Natural killer cell treated with Interleukin-12 subunit alpha and Interleukin-12 subunit beta and Interleukin-15 and Interleukin-18, amount 100 ng/mL, for 72 hours (primary cell): ENCODE results near the gene HIKESHI. TPM values are rescaled to one million over a fixed set of nuclear protein-coding genes. Genes with fewer than 3 reads are reported as not detected.

Experiments
- ATAC-seq, 2 donors: fragments of 150-1000 bp; cut with Tn5 transposase in 1 of 2; sonication (Bioruptor Pico), chemical (Tn5 transposase) in 1 of 2; 2 replicates each; pipeline ENCODE4 v1.10.0; 2021
- DNase-seq: peaks from one replicate; pipeline ENCODE4 v3.0.0; 2022; ENCODE audit warnings: low spot score
- H3K27ac Mint-ChIP-seq, 2 donors: 1 replicate in 1 of 2; 2 replicates in 1 of 2; pipeline ENCODE4 v1.8.0; 2022; ENCODE audit warnings: mixed read lengths in 2 of 2, mild to moderate bottlenecking in 1 of 2, moderate library complexity in 1 of 2
- H3K27me3 Mint-ChIP-seq, 2 donors: 1 replicate in 1 of 2; 2 replicates in 1 of 2; pipeline ENCODE4 v1.8.0; 2022; ENCODE audit warnings: mixed read lengths in 2 of 2
- H3K36me3 Mint-ChIP-seq: one replicate; pipeline ENCODE4 v1.8.0; 2022; ENCODE audit warnings: mixed read lengths
- H3K4me1 Mint-ChIP-seq, 2 donors: 1 replicate in 1 of 2; 2 replicates in 1 of 2; pipeline ENCODE4 v1.8.0; 2022; ENCODE audit warnings: low read depth in 2 of 2, mixed read lengths in 2 of 2, mild to moderate bottlenecking in 1 of 2
- H3K4me3 Mint-ChIP-seq: one replicate; pipeline ENCODE4 v1.8.0; 2022; ENCODE audit warnings: mixed read lengths
- H3K9me3 Mint-ChIP-seq: 2 replicates; pipeline ENCODE4 v1.8.0; 2022; ENCODE audit warnings: mixed read lengths
- total RNA-seq, 2 donors: library from RNA; stranded (reverse); gene quantifications; one replicate each; pipeline ENCODE4 v1.2.3, GENCODE V29; 2022

HIKESHI gene
- total RNA-seq, result 10 to 100 TPM; 42.7 to 64.3 TPM

GRCh38 chr11:86302092-86302793, at the start of gene HIKESHI:
HIKESHI (plus strand) TSS chr11:86302240; CDS start chr11:86302449, 209 bp downstream.
- H3K36me3 Mint-ChIP-seq, result peaks cover 4% of the 10 kb centered on the region
- no peaks in the 10 kb centered on the region for H3K9me3 Mint-ChIP-seq
- H3K27ac Mint-ChIP-seq, result peak within 1 kb of the TSS; percentile 94 to 100
- DNase-seq (peak; percentile 94), ATAC-seq (peak; percentile 98 to 99)
- peaks cover 0 to 8% of the 10 kb centered on the region in 2 donors for H3K27me3 Mint-ChIP-seq
- H3K4me1 Mint-ChIP-seq, result peaks cover 20 to 22% of the 10 kb centered on the region in 2 donors
- peak within 1 kb of the TSS; percentile 92 for H3K4me3 Mint-ChIP-seq

GRCh38 chr11:86255896-86256295, 46.1 kb upstream of the HIKESHI start:
- H3K4me1 Mint-ChIP-seq, result peaks cover 8 to 27% of the 10 kb centered on the region in 2 donors
- peak in 1 of 2 donors; percentile 54 for ATAC-seq
- H3K27ac Mint-ChIP-seq, result no peak overlapping the region
- no peaks in the 10 kb centered on the region for H3K9me3 Mint-ChIP-seq
- H3K36me3 Mint-ChIP-seq, result peaks cover 12% of the 10 kb centered on the region
- H3K4me3 Mint-ChIP-seq, result no peak overlapping the region
- DNase-seq, result no peak
- H3K27me3 Mint-ChIP-seq, result no peaks in the 10 kb centered on the region

- H3K4me1 Mint-ChIP-seq, result peaks cover 5 to 23% of the 10 kb centered on the region in 2 donors
- no peak overlapping the region for H3K4me3 Mint-ChIP-seq
- H3K27me3 Mint-ChIP-seq, result no peaks in the 10 kb centered on the region
- no peak for DNase-seq
- no peak for ATAC-seq
- peaks cover 12% of the 10 kb centered on the region for H3K36me3 Mint-ChIP-seq
- no peaks in the 10 kb centered on the region for H3K9me3 Mint-ChIP-seq
- peak overlapping the region in 1 of 2 donors; percentile 58 for H3K27ac Mint-ChIP-seq
Measured at GRCh38 chr11:86256608-86257007, 45.4 kb upstream of the HIKESHI start.

- H3K36me3 Mint-ChIP-seq, result peaks cover 10% of the 10 kb centered on the region
- ATAC-seq (no peak), DNase-seq (no peak)
- H3K4me1 Mint-ChIP-seq, result peaks cover 4 to 15% of the 10 kb centered on the region in 2 donors
- no peak overlapping the region for H3K4me3 Mint-ChIP-seq
- no peaks in the 10 kb centered on the region for H3K27me3 Mint-ChIP-seq
- no peak overlapping the region for H3K27ac Mint-ChIP-seq
- no peaks in the 10 kb centered on the region for H3K9me3 Mint-ChIP-seq
Measured at GRCh38 chr11:86257446-86257845, 44.6 kb upstream of the HIKESHI start.

GRCh38 chr11:86259730-86260129, 42.3 kb upstream of the HIKESHI start:
- peaks cover 19% of the 10 kb centered on the region for H3K36me3 Mint-ChIP-seq
- DNase-seq, result no peak
- H3K9me3 Mint-ChIP-seq, result no peaks in the 10 kb centered on the region
- no peaks in the 10 kb centered on the region for H3K27me3 Mint-ChIP-seq
- no peak overlapping the region for H3K4me3 Mint-ChIP-seq
- no peak overlapping the region for H3K27ac Mint-ChIP-seq
- no peak for ATAC-seq
- H3K4me1 Mint-ChIP-seq, result peaks cover 5 to 22% of the 10 kb centered on the region in 2 donors

- Mint-ChIP-seq H3K4me1 (peaks cover 10 to 22% of the 10 kb centered on the region in 2 donors), H3K27ac (peak overlapping the region in 1 of 2 donors; percentile 5), H3K36me3 (peaks cover 23% of the 10 kb centered on the region), H3K9me3 (no peaks in the 10 kb centered on the region), H3K4me3 (no peak overlapping the region), H3K27me3 (no peaks in the 10 kb centered on the region)
- ATAC-seq, result no peak
- DNase-seq, result no peak
Measured at GRCh38 chr11:86261328-86261727, 40.7 kb upstream of the HIKESHI start.

- Mint-ChIP-seq H3K27me3 (no peaks in the 10 kb centered on the region), H3K4me1 (peaks cover 10 to 16% of the 10 kb centered on the region in 2 donors), H3K9me3 (no peaks in the 10 kb centered on the region), H3K4me3 (no peak overlapping the region), H3K36me3 (peaks cover 23% of the 10 kb centered on the region), H3K27ac (peak overlapping the region in 1 of 2 donors; percentile 5)
- ATAC-seq (no peak), DNase-seq (no peak)
Measured at GRCh38 chr11:86262387-86262786, 39.7 kb upstream of the HIKESHI start.

- Mint-ChIP-seq H3K4me3 (no peak overlapping the region), H3K9me3 (no peaks in the 10 kb centered on the region), H3K27ac (peak overlapping the region in 1 of 2 donors; percentile 48), H3K4me1 (peaks cover 17 to 22% of the 10 kb centered on the region in 2 donors), H3K27me3 (no peaks in the 10 kb centered on the region), H3K36me3 (peaks cover 24% of the 10 kb centered on the region)
- ATAC-seq (no peak), DNase-seq (no peak)
Measured at GRCh38 chr11:86264649-86265048, 37.4 kb upstream of the HIKESHI start.

GRCh38 chr11:86265194-86265593, 36.8 kb upstream of the HIKESHI start:
- Mint-ChIP-seq H3K4me3 (no peak overlapping the region), H3K27ac (peak overlapping the region in 1 of 2 donors; percentile 48), H3K9me3 (no peaks in the 10 kb centered on the region), H3K27me3 (no peaks in the 10 kb centered on the region), H3K36me3 (peaks cover 29% of the 10 kb centered on the region), H3K4me1 (peaks cover 21 to 27% of the 10 kb centered on the region in 2 donors)
- ATAC-seq (peak in 1 of 2 donors; percentile 33), DNase-seq (no peak)

- H3K27ac Mint-ChIP-seq, result peak overlapping the region; percentile 17 to 66
- peaks cover 44 to 52% of the 10 kb centered on the region in 2 donors for H3K4me1 Mint-ChIP-seq
- no peaks in the 10 kb centered on the region for H3K9me3 Mint-ChIP-seq
- ATAC-seq (no peak), DNase-seq (no peak)
- no peaks in the 10 kb centered on the region for H3K27me3 Mint-ChIP-seq
- peaks cover 53% of the 10 kb centered on the region for H3K36me3 Mint-ChIP-seq
- no peak overlapping the region for H3K4me3 Mint-ChIP-seq
Measured at GRCh38 chr11:86269645-86270044, 32.4 kb upstream of the HIKESHI start.

GRCh38 chr11:86274503-86274902, 27.5 kb upstream of the HIKESHI start:
- Mint-ChIP-seq H3K27ac (peak overlapping the region; percentile 40 to 83), H3K36me3 (peaks cover 74% of the 10 kb centered on the region), H3K9me3 (no peaks in the 10 kb centered on the region), H3K4me1 (peaks cover 62 to 67% of the 10 kb centered on the region in 2 donors), H3K4me3 (no peak overlapping the region), H3K27me3 (no peaks in the 10 kb centered on the region)
- DNase-seq, result no peak
- ATAC-seq, result no peak

- Mint-ChIP-seq H3K27me3 (no peaks in the 10 kb centered on the region), H3K4me1 (peaks cover 62 to 63% of the 10 kb centered on the region in 2 donors), H3K36me3 (peaks cover 70% of the 10 kb centered on the region), H3K4me3 (no peak overlapping the region), H3K9me3 (no peaks in the 10 kb centered on the region), H3K27ac (peak overlapping the region; percentile 40 to 83)
- no peak for DNase-seq
- no peak for ATAC-seq
Measured at GRCh38 chr11:86274999-86275398, 27.0 kb upstream of the HIKESHI start.

- peaks cover 67% of the 10 kb centered on the region for H3K36me3 Mint-ChIP-seq
- peak; percentile 58 to 80 for ATAC-seq
- no peak for DNase-seq
- no peaks in the 10 kb centered on the region for H3K9me3 Mint-ChIP-seq
- no peaks in the 10 kb centered on the region for H3K27me3 Mint-ChIP-seq
- no peak overlapping the region for H3K4me3 Mint-ChIP-seq
- peaks cover 57 to 62% of the 10 kb centered on the region in 2 donors for H3K4me1 Mint-ChIP-seq
- H3K27ac Mint-ChIP-seq, result peak overlapping the region; percentile 49 to 83
Measured at GRCh38 chr11:86275493-86276370, 26.3 kb upstream of the HIKESHI start.

GRCh38 chr11:86277741-86278140, 24.3 kb upstream of the HIKESHI start:
- Mint-ChIP-seq H3K4me3 (no peak overlapping the region), H3K27ac (no peak overlapping the region), H3K27me3 (no peaks in the 10 kb centered on the region), H3K4me1 (peaks cover 50 to 63% of the 10 kb centered on the region in 2 donors), H3K36me3 (peaks cover 58% of the 10 kb centered on the region), H3K9me3 (peaks cover 2% of the 10 kb centered on the region)
- ATAC-seq, result no peak
- DNase-seq, result no peak
